Panc1 (cell line): Measurements from ENCODE around the gene ELOVL6. TPM values are rescaled to one million over a fixed set of nuclear protein-coding genes. Genes with fewer than 3 reads are reported as not detected.

ENCODE experiments used
- ATAC-seq: fragments of 200-7000 bp; cut with Tn5 transposase; 2 replicates; pipeline ENCODE4 v1.9.1; 2020; ENCODE audit warnings: mild to moderate bottlenecking, moderate library complexity
- BruUV-seq: library from RNA; stranded (reverse); fragments of 400-500 nt; replicated peaks from 2 replicates; lab custom pipeline; 2021; lab: Mats Ljungman, UMichigan
- CTCF ChIA-PET: fragments of 300-600 bp; sonication (Branson Sonifier 250); formaldehyde crosslinking; loops from one replicate; lab custom pipeline; 2022; ENCODE audit warnings: antibody characterized with exemption; lab: Charles Lee
- POLR2A ChIA-PET: fragments of 300-600 bp; sonication (Branson Sonifier 250); formaldehyde crosslinking; loops from one replicate; lab custom pipeline; 2022; ENCODE audit warnings: antibody characterized with exemption; lab: Charles Lee
- DNase-seq: peaks from one replicate; pipeline ENCODE4 v3.0.0-alpha.2; 2010; ENCODE audit warnings: low read depth, low spot score
- H3K27ac ChIP-seq: 2 replicates; pipeline ENCODE4 v1.5.1; 2011; ENCODE audit warnings: mild to moderate bottlenecking, low read length, inconsistent platforms
- H3K27me3 ChIP-seq: fragments of 200-500 bp; sonication (Bioruptor generic); 2 replicates; pipeline ENCODE4 v1.6.0; 2014; ENCODE audit warnings: low read length, inconsistent platforms; ENCODE audit not compliant: control insufficient read depth, insufficient read depth
- H3K36me3 ChIP-seq: fragments of 200-500 bp; sonication (Bioruptor generic); 2 replicates; pipeline ENCODE4 v1.5.1; 2014; ENCODE audit warnings: inconsistent platforms, mild to moderate bottlenecking, low read length, moderate library complexity; ENCODE audit not compliant: control insufficient read depth, insufficient read depth
- H3K4me1 ChIP-seq: 2 replicates; pipeline ENCODE4 v1.5.1; 2011; ENCODE audit warnings: inconsistent platforms, mild to moderate bottlenecking, low read length, moderate library complexity; ENCODE audit not compliant: control insufficient read depth, insufficient read depth
- H3K4me3 ChIP-seq, 2 experiments: 2 replicates each; pipeline ENCODE4 v1.5.1; 2011 to 2012; ENCODE audit warnings: low read depth in 2 of 2, low read length in 2 of 2, mild to moderate bottlenecking in 2 of 2, inconsistent platforms in 1 of 2, moderate library complexity in 1 of 2
- H3K9me3 ChIP-seq: fragments of 200-500 bp; sonication (Bioruptor generic); 2 replicates; pipeline ENCODE4 v1.5.1; 2014; ENCODE audit warnings: low read depth, mild to moderate bottlenecking, inconsistent platforms, low read length, moderate library complexity; ENCODE audit not compliant: control insufficient read depth, insufficient read depth
- CTCF ChIP-seq: fragments of 450-650 bp; IDR thresholded peaks from 2 replicates; pipeline ENCODE4 v1.5.1; 2017; ENCODE audit warnings: mild to moderate bottlenecking
- POLR2AphosphoS5 ChIP-seq: IDR thresholded peaks from 2 replicates; pipeline ENCODE4 v1.6.1; 2012; ENCODE audit warnings: mild to moderate bottlenecking, low read depth, low read length, moderate library complexity
- REST ChIP-seq, 2 experiments: IDR thresholded peaks; 2 replicates each; pipeline ENCODE4 v1.6.1; 2011 to 2012; ENCODE audit warnings: low read depth in 2 of 2, control low read depth in 1 of 2, low read length in 1 of 2, mild to moderate bottlenecking in 1 of 2, moderate library complexity in 1 of 2; ENCODE audit not compliant: insufficient read depth in 1 of 2
- SIN3A ChIP-seq: IDR thresholded peaks from 2 replicates; pipeline ENCODE4 v1.6.1; 2012; ENCODE audit warnings: low read depth, mild to moderate bottlenecking, low read length, moderate library complexity, borderline replicate concordance; ENCODE audit not compliant: insufficient read depth
- TCF7L2 ChIP-seq: IDR thresholded peaks from 2 replicates; pipeline ENCODE4 v1.6.1; 2011; ENCODE audit warnings: mild to moderate bottlenecking, low read depth, low read length, inconsistent platforms
- in situ Hi-C: cut with HindIII; loops from 2 replicates; pipeline ENCODE4 v1.10.0; 2016; ENCODE audit warnings: low sequenced_read_pairs, low pct_unique_long_range_greater_than_20kb
- intact Hi-C: fragments of 100-400 bp; cut with micrococcal nuclease; formaldehyde crosslinking; loops from one replicate; pipeline ENCODE4 v1.10.0; 2022; ENCODE audit not compliant: unreplicated experiment
- total RNA-seq: library from RNA; stranded (reverse); gene quantifications from one replicate; pipeline ENCODE4 v1.2.1, GENCODE V29; 2021; ENCODE audit not compliant: unreplicated experiment

Gene ELOVL6
- total RNA-seq, 1 experiment from 2014 or later, result 0.54 TPM

- intact Hi-C loops (loop anchor here (10.0 kb wide), 1 partner anchor 312 kb away; no protein-coding TSS in a partner anchor), in situ Hi-C loops (no loop called here)
- DNase-seq (no peak), ATAC-seq (no peak)
- ChIA-PET CTCF (no interaction called here), POLR2A (no interaction called here)
- H3K36me3 ChIP-seq, result no peaks in the 10 kb centered on the region
- BruUV-seq, result no TSS peak
- H3K27ac ChIP-seq, result no peak overlapping the region
- TF ChIP-seq CTCF (no peak), TCF7L2 (no peak), SIN3A (no peak), POLR2AphosphoS5 (no peak), REST (IDR thresholded peaks at IDR 0.05; ENCODE audit: insufficient read depth in 1 of 2, low read depth in 2 of 2, low read length in 1 of 2) (no peak)
- no peak overlapping the region for H3K4me3 ChIP-seq
- H3K27me3 ChIP-seq, result no peaks in the 10 kb centered on the region
- H3K9me3 ChIP-seq, result no peaks in the 10 kb centered on the region
- H3K4me1 ChIP-seq, result no peaks in the 10 kb centered on the region
Measured at GRCh38 chr4:110002326-110002725, 196.1 kb downstream of the ELOVL6 start.

- H3K4me3 ChIP-seq, result no peak overlapping the region
- H3K9me3 ChIP-seq, result no peaks in the 10 kb centered on the region
- H3K36me3 ChIP-seq, result no peaks in the 10 kb centered on the region
- no peak for ATAC-seq
- in situ Hi-C loops, result no loop called here
- no TSS peak for BruUV-seq
- no peak for TF ChIP-seq TCF7L2
- no peak for TF ChIP-seq REST (IDR thresholded peaks at IDR 0.05; ENCODE audit: insufficient read depth in 1 of 2, low read depth in 2 of 2, low read length in 1 of 2)
- no peak for TF ChIP-seq CTCF
- no peak for TF ChIP-seq POLR2AphosphoS5
- no peak for TF ChIP-seq SIN3A
- POLR2A ChIA-PET, result no interaction called here
- CTCF ChIA-PET, result interaction anchor here (0.5 kb wide), 1 partner anchor 511 kb away, joined by 3 read pairs; no protein-coding TSS in a partner anchor
- no peak overlapping the region for H3K27ac ChIP-seq
- H3K4me1 ChIP-seq, result no peaks in the 10 kb centered on the region
- DNase-seq, result no peak
- intact Hi-C loops, result loop anchor here (2.0 to 5.0 kb wide), 2 partner anchors 515 to 1628 kb away; no protein-coding TSS in a partner anchor
- no peaks in the 10 kb centered on the region for H3K27me3 ChIP-seq
Measured at GRCh38 chr4:109999585-109999912, 198.9 kb downstream of the ELOVL6 start.
